Right lobe of liver (tissue), 6 donors: ENCODE measurements around the gene ITCH. TPM values are rescaled to one million over a fixed set of nuclear protein-coding genes. Genes with fewer than 3 reads are reported as not detected.

Experiments used
- ATAC-seq, 4 donors: fragments of 200-7000 bp; cut with Tn5 transposase; one replicate each; pipeline ENCODE4 v1.9.1; 2020; ENCODE audit warnings: mild to moderate bottlenecking in 4 of 4, moderate library complexity in 4 of 4
- DNase-seq, 3 donors: peaks; one replicate each; pipeline ENCODE4 v3.0.0-alpha.2; 2020
- H3K27ac ChIP-seq, 3 donors: fragments of 200-600 bp; one replicate each; pipeline ENCODE4 v1.8.0; 2022
- H3K27me3 ChIP-seq, 2 donors: fragments of 200-600 bp; one replicate each; pipeline ENCODE4 v1.8.0; 2022
- H3K36me3 ChIP-seq, 4 donors: fragments of 200-600 bp; sonication (generic) in 1 of 4; one replicate each; pipeline versions ENCODE4 v1.5.1 to v1.8.0; 2017 to 2022; ENCODE audit warnings: control low read depth in 1 of 4
- H3K4me1 ChIP-seq, 4 donors: fragments of 200-600 bp; sonication (generic) in 1 of 4; one replicate each; pipeline versions ENCODE4 v1.5.1 to v1.8.0; 2017 to 2022; ENCODE audit warnings: control low read depth in 1 of 4
- H3K4me3 ChIP-seq, 3 donors: fragments of 200-600 bp; one replicate each; pipeline ENCODE4 v1.8.0; 2022
- H3K9me3 ChIP-seq, 4 donors: fragments of 200-600 bp; sonication (generic) in 1 of 4; one replicate each; pipeline versions ENCODE4 v1.5.1 to v1.8.0; 2017 to 2022; ENCODE audit warnings: control low read depth in 1 of 4
- POLR2A ChIP-seq: fragments of 450-650 bp; IDR thresholded peaks from one replicate; pipeline ENCODE4 v1.6.1; 2017; ENCODE audit warnings: antibody characterized with exemption, mild to moderate bottlenecking
- WGBS: methylation state at CpG from one replicate; pipeline ENCODE4 v1.1.6; 2018; ENCODE audit warnings: low coverage, low lambda C conversion rate; ENCODE audit not compliant: insufficient coverage; ENCODE audit errors: missing lambda C conversion rate; 5-methylcytosine and 5-hydroxymethylcytosine counted together
- intact Hi-C, 2 donors: fragments of 100-400 bp; cut with DNase I; formaldehyde crosslinking; loops; one replicate each; pipeline versions ENCODE4 v1.11.2 to v1.14.1; 2022
- total RNA-seq, 6 experiments: library from RNA; depleted of rRNA in 2 of 6; stranded (reverse); fragments of >200 nt in 2 of 6; fragmentation: NEBNext Ultra II Directional in 3 of 6; extraction: Animal tissue kit (Norgen Biotek cat#: 25700) in 3 of 6; gene quantifications; one replicate each; pipeline versions ENCODE4 v1.1.0 to v1.2.4, GENCODE V29; 2016 to 2023
- TF ChIP-seq, protein P1 (sequence below), 4 donors: fragments of 200-600 bp in 3 of 4; fragments of 450-650 bp in 1 of 4; IDR thresholded peaks; one replicate each; pipeline versions ENCODE4 v1.5.1 to v1.8.0; 2016 to 2022; ENCODE audit warnings: antibody characterized with exemption in 4 of 4, mild to moderate bottlenecking in 2 of 4
- donor health status: DM: no; HTN: yes; CAD: no.
- donor health status: DM: no; HTN: no; CAD: no.
- donor health status: DM: no; HTN: no; CAD: no.
- donor health status: DM: no; HTN: yes; CAD: no.
- donor health status: DM: no; HTN: yes; CAD: no.

Gene ITCH
- total RNA-seq, 6 experiments from 2014 or later, result 32.8 to 71.4 (median 44.1) TPM

DNA sequence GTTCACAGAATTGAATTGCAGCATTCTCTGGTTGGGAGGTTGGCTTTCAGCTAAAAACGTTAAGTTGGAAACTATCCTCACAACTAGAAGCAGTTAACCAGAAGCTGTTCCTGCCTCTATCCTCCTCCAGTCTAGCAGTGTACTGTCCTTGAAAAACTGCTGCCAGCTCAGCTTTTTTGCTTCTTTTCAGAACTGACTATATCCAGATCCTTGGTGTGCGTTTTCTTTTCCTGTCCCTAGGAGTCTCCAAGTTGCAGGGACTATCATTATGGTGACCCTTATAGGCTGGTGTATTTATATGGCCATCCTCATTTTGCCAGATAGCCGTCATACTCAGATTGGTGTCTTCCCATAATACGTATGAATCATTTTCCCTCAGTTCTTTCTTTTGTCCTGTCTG lies 5.5 kb downstream of the ITCH start:
- H3K27ac ChIP-seq, result peak overlapping the region in 2 of 3 donors; percentile 24 to 52
- peaks cover 0 to 25% (median 7%) of the 10 kb centered on the region in 4 donors for H3K36me3 ChIP-seq
- ATAC-seq, result peak in 3 of 4 donors; percentile 3 to 27 (median 5)
- 54% methylated on average over 4 of the region's 4 CpGs for WGBS
- TF ChIP-seq POLR2A, result no peak
- TF ChIP-seq, protein P1, sequence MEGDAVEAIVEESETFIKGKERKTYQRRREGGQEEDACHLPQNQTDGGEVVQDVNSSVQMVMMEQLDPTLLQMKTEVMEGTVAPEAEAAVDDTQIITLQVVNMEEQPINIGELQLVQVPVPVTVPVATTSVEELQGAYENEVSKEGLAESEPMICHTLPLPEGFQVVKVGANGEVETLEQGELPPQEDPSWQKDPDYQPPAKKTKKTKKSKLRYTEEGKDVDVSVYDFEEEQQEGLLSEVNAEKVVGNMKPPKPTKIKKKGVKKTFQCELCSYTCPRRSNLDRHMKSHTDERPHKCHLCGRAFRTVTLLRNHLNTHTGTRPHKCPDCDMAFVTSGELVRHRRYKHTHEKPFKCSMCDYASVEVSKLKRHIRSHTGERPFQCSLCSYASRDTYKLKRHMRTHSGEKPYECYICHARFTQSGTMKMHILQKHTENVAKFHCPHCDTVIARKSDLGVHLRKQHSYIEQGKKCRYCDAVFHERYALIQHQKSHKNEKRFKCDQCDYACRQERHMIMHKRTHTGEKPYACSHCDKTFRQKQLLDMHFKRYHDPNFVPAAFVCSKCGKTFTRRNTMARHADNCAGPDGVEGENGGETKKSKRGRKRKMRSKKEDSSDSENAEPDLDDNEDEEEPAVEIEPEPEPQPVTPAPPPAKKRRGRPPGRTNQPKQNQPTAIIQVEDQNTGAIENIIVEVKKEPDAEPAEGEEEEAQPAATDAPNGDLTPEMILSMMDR (IDR thresholded peaks at IDR 0.05), result no peak
- no peak overlapping the region for H3K4me3 ChIP-seq
- no peak for DNase-seq
- H3K9me3 ChIP-seq, result no peaks in the 10 kb centered on the region
- H3K27me3 ChIP-seq, result no peaks in the 10 kb centered on the region
- intact Hi-C loops, result no loop called here
- peaks cover 0 to 54% (median 20%) of the 10 kb centered on the region in 4 donors for H3K4me1 ChIP-seq

DNA sequence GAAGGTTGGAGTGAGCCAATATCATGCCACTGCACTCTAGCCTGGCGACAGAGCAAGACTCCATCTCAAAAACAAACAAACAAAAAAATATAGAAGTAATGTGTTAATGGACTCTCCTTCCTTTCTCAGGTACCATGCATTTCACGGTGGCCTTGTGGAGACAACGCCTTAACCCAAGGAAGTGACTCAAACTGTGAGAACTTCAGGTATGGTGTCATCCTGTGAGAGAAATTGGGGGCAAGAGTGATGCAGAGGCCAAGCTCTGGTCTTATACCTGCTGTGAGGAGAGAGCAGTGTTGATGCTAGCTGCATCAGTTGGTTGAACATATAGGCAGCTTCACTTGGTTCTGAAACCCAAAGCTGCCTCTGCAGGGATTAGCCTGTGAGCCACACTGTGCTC lies 6.2 kb downstream of the ITCH start:
- intact Hi-C loops, result no loop called here
- no peak for TF ChIP-seq POLR2A
- TF ChIP-seq, protein P1 (IDR thresholded peaks at IDR 0.05), result no peak
- H3K36me3 ChIP-seq, result peaks cover 0 to 25% (median 7%) of the 10 kb centered on the region in 4 donors
- H3K27ac ChIP-seq, result no peak overlapping the region
- no peaks in the 10 kb centered on the region for H3K27me3 ChIP-seq
- ATAC-seq, result no peak
- H3K4me3 ChIP-seq, result no peak overlapping the region
- peaks cover 0 to 54% (median 20%) of the 10 kb centered on the region in 4 donors for H3K4me1 ChIP-seq
- H3K9me3 ChIP-seq, result no peaks in the 10 kb centered on the region
- 59% methylated on average over 3 of the region's 3 CpGs for WGBS
- DNase-seq, result no peak

DNA sequence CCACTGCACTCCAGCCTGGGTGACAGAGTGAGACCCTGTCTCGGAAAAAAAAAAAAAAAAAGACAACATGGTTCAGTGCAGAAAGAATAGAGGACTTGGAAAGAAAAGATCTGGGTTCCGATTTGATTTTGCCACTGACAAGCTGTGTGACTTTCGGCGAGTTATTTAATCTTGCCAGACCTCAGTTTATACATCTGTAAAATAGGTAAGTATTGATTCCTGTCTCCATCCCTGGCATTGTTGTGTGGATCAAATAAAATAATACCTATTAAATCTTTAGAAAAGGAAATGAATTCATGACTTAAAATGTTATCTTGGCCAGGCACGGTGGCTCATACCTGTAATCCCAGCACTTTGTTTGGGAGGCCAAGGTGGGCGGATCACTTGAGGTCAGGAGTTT lies 7.0 kb downstream of the ITCH start:
- Histone ChIP-seq H3K27me3 (no peaks in the 10 kb centered on the region), H3K4me1 (peaks cover 0 to 46% (median 20%) of the 10 kb centered on the region in 4 donors), H3K36me3 (peaks cover 0 to 29% (median 7%) of the 10 kb centered on the region in 4 donors), H3K27ac (no peak overlapping the region), H3K9me3 (no peaks in the 10 kb centered on the region), H3K4me3 (no peak overlapping the region)
- intact Hi-C loops, result no loop called here
- TF ChIP-seq, protein P1 (IDR thresholded peaks at IDR 0.05), result no peak
- TF ChIP-seq POLR2A, result no peak
- DNase-seq (no peak), ATAC-seq (no peak)
- 76% methylated on average over 6 of the region's 6 CpGs for WGBS

DNA sequence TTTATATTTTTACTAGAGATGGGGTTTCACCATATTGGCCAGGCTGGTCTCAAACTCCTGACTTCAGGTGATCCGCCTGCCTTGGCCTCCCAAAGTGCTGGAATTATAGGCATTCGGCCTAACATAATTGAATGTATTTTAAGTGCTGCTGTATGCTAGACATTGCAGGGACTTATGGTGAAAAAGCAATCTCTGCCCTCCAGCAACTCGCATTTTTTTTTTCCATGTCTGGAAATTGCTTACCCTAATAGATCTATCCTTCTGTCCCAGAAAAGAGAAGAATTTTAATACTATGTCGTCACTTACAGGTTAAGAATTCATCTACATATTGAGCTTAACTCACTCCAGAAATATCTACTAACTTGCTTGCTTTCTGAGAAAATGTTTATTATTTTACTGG lies 10.4 kb downstream of the ITCH start:
- 96% methylated on average over 4 of the region's 4 CpGs for WGBS

More for the DNA sequence above, 10.4 kb downstream of the ITCH start:
- H3K9me3 ChIP-seq, result no peaks in the 10 kb centered on the region
- ATAC-seq, result no peak
- peaks cover 0 to 43% (median 8%) of the 10 kb centered on the region in 4 donors for H3K4me1 ChIP-seq
- no peak overlapping the region for H3K27ac ChIP-seq
- H3K27me3 ChIP-seq, result no peaks in the 10 kb centered on the region
- no peak for DNase-seq
- H3K4me3 ChIP-seq, result no peak overlapping the region
- TF ChIP-seq, protein P1 (IDR thresholded peaks at IDR 0.05), result no peak
- no peak for TF ChIP-seq POLR2A
- intact Hi-C loops, result no loop called here
- H3K36me3 ChIP-seq, result peaks cover 0 to 32% (median 7%) of the 10 kb centered on the region in 4 donors
